ENCODE data around the gene CDK19.
"Not testable (repeated sequence)": the region's sequence is repeated elsewhere in the genome, so short reads cannot be mapped to it uniquely, and the experiment has no call there.

The CDK19 gene

GRCh38 chr6:110577596-110578167 lies 237.6 kb downstream of the CDK19 start:
- not testable (repeated sequence) for H3K27ac ChIP-seq (ENCODE audit: low read depth, low read length); H3K4me1 ChIP-seq (ENCODE audit: insufficient read depth, low read length); H3K9ac ChIP-seq (ENCODE audit: low read depth, low read length); H3K4me3 ChIP-seq (ENCODE audit: low read length); H3K36me3 ChIP-seq (ENCODE audit: insufficient read depth, low read length); H3K9me3 ChIP-seq (ENCODE audit: insufficient read depth, low read depth, low read length); H3K27me3 ChIP-seq (ENCODE audit: insufficient read depth, low read length)

DNA sequence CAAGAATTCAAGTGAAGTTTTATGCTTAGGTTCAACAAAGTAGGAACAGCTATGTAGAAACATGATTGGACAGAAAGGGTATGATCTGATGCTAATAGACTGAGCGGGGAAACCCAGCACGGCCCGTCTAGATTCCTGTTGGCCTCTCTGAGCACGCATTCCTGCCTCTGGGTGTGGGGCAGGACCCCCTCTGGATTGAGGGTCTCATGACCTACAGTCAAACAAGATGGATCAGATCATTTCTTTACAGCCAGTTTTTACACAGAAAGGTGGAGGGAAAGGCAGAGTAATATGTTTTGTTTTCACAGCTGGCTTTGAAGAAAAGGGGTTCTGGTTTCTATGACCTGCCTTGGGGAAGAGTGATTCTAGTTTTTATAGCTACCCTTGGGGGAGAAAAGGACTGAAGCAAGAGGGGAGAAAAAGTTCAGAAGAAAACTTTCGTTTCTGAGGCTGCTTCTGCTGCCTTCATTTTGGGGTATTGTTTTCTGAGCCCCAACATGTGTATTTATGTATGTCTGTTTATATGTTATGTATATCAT lies 239.3 kb downstream of the CDK19 start:
- Histone ChIP-seq H3K27ac (ENCODE audit: low read depth, low read length) (no peak overlapping the region), H3K36me3 (ENCODE audit: insufficient read depth, low read length) (no peaks in the 10 kb centered on the region), H3K27me3 (ENCODE audit: insufficient read depth, low read length) (no peaks in the 10 kb centered on the region), H3K4me1 (ENCODE audit: insufficient read depth, low read length) (no peaks in the 10 kb centered on the region), H3K9me3 (ENCODE audit: insufficient read depth, low read depth, low read length) (no peaks in the 10 kb centered on the region), H3K9ac (ENCODE audit: low read depth, low read length) (no peak overlapping the region), H3K4me3 (ENCODE audit: low read length) (no peak overlapping the region)
- 85% methylated on average over 5 of the region's 5 CpGs for WGBS

- Histone ChIP-seq H3K27ac (ENCODE audit: low read depth, low read length) (no peak overlapping the region), H3K9me3 (ENCODE audit: insufficient read depth, low read depth, low read length) (no peaks in the 10 kb centered on the region), H3K27me3 (ENCODE audit: insufficient read depth, low read length) (no peaks in the 10 kb centered on the region), H3K36me3 (ENCODE audit: insufficient read depth, low read length) (no peaks in the 10 kb centered on the region), H3K9ac (ENCODE audit: low read depth, low read length) (no peak overlapping the region), H3K4me1 (ENCODE audit: insufficient read depth, low read length) (no peaks in the 10 kb centered on the region), H3K4me3 (ENCODE audit: low read length) (no peak overlapping the region)
- 78% methylated on average over 3 of the region's 3 CpGs for WGBS
These were observed 240.5 kb downstream of the CDK19 start for GRCh38 chr6:110574817-110575216.

GRCh38 chr6:110573537-110573936 lies 241.7 kb downstream of the CDK19 start:
- H3K27ac ChIP-seq (ENCODE audit: low read depth, low read length), result no peak overlapping the region
- no peaks in the 10 kb centered on the region for H3K36me3 ChIP-seq (ENCODE audit: insufficient read depth, low read length)
- H3K4me1 ChIP-seq (ENCODE audit: insufficient read depth, low read length), result no peaks in the 10 kb centered on the region
- 100% methylated on average over 1 of the region's 2 CpGs for WGBS
- H3K9ac ChIP-seq (ENCODE audit: low read depth, low read length), result no peak overlapping the region
- no peaks in the 10 kb centered on the region for H3K9me3 ChIP-seq (ENCODE audit: insufficient read depth, low read depth, low read length)
- H3K27me3 ChIP-seq (ENCODE audit: insufficient read depth, low read length), result no peaks in the 10 kb centered on the region
- no peak overlapping the region for H3K4me3 ChIP-seq (ENCODE audit: low read length)

- no peak overlapping the region for H3K9ac ChIP-seq (ENCODE audit: low read depth, low read length)
These were observed 242.1 kb downstream of the CDK19 start for GRCh38 chr6:110573136-110573535.

DNA sequence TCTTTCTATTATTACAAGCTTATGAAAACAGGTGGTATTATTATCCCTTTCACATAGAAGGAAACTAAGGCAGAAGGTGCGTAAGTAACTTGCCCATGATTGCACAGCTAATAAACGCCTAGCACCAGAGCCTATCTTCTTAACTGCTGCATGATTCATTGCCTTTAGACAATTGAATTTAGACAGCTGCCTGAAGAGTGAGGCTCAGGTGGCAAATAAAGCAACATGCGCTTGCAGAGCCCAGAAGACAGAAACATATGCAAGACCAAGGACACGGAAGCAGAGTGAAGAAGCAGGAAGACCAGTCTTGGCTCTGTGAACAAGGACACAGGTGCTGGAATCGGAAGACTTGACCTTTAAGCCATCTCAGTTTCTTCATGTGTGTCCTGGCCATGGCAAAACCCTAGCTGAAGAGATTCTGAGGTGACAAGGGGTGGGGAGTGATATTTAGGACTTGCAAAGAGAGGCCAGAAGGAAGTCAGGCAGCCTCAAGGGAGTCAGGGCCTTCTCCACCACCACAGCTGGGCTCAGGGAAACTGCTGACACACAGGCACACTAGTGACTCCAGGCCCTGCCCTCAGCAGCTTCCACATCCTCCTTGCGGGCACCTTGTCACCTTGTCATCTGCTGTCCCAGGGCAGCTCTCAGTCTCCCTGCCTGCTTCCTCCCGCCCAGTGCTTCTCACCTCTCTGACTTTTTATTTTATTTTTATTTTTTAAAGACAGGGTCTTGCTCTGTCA lies 247.1 kb downstream of the CDK19 start:
- WGBS, result 94% methylated on average over 7 of the region's 7 CpGs

More at GRCh38 chr6:110573136-110573535, 242.1 kb downstream of the CDK19 start:
- Histone ChIP-seq H3K4me3 (ENCODE audit: low read length) (no peak overlapping the region), H3K27ac (ENCODE audit: low read depth, low read length) (no peak overlapping the region), H3K9me3 (ENCODE audit: insufficient read depth, low read depth, low read length) (no peaks in the 10 kb centered on the region), H3K4me1 (ENCODE audit: insufficient read depth, low read length) (no peaks in the 10 kb centered on the region), H3K36me3 (ENCODE audit: insufficient read depth, low read length) (no peaks in the 10 kb centered on the region), H3K27me3 (ENCODE audit: insufficient read depth, low read length) (no peaks in the 10 kb centered on the region)

DNA sequence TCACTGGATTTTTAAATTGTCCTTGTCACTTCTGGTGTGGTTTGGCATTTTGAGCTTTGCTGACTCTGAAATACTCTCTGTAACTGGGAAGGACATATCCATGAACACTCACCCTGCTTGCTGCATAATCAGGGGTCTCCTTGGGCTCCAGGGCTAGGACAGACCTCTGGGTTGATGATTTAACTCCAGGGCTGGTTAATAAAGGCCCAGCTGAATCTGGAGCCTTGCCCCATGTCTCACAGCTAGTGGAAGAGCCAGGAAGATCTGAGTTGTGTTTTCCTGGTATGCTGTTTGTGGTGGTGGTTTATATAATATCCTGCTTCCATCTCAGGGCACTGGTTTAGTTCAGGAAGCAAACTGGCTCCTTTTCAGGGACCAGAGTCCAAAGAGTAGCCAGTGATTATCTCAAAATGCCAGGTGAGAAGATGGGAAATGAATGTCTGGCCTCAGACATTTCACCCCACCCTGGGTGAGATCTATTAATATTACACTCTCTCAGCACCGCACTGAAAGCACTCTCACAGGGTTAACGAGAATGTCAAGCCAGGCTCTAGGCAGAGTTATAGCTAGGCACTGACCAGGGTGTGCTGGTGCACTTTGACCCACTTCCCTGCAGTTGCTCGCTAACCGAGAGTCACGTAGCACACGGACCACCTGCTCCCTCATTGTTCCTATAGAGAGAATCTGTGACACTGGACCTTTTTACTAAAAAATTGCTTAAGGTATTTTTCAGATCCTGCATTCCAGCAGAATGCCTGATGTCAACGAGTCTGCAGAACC lies 248.7 kb downstream of the CDK19 start:
- 80% methylated on average over 7 of the region's 7 CpGs for WGBS
- Histone ChIP-seq H3K27me3 (ENCODE audit: insufficient read depth, low read length) (no peaks in the 10 kb centered on the region), H3K27ac (ENCODE audit: low read depth, low read length) (no peak overlapping the region), H3K4me3 (ENCODE audit: low read length) (no peak overlapping the region), H3K4me1 (ENCODE audit: insufficient read depth, low read length) (no peaks in the 10 kb centered on the region), H3K36me3 (ENCODE audit: insufficient read depth, low read length) (no peaks in the 10 kb centered on the region), H3K9me3 (ENCODE audit: insufficient read depth, low read depth, low read length) (no peaks in the 10 kb centered on the region), H3K9ac (ENCODE audit: low read depth, low read length) (no peak overlapping the region)

More for the DNA sequence above, 247.1 kb downstream of the CDK19 start:
- no peaks in the 10 kb centered on the region for H3K9me3 ChIP-seq (ENCODE audit: insufficient read depth, low read depth, low read length)
- H3K4me1 ChIP-seq (ENCODE audit: insufficient read depth, low read length), result no peaks in the 10 kb centered on the region
- no peaks in the 10 kb centered on the region for H3K27me3 ChIP-seq (ENCODE audit: insufficient read depth, low read length)
- no peak overlapping the region for H3K9ac ChIP-seq (ENCODE audit: low read depth, low read length)
- H3K27ac ChIP-seq (ENCODE audit: low read depth, low read length), result no peak overlapping the region
- H3K4me3 ChIP-seq (ENCODE audit: low read length), result no peak overlapping the region
- no peaks in the 10 kb centered on the region for H3K36me3 ChIP-seq (ENCODE audit: insufficient read depth, low read length)

DNA sequence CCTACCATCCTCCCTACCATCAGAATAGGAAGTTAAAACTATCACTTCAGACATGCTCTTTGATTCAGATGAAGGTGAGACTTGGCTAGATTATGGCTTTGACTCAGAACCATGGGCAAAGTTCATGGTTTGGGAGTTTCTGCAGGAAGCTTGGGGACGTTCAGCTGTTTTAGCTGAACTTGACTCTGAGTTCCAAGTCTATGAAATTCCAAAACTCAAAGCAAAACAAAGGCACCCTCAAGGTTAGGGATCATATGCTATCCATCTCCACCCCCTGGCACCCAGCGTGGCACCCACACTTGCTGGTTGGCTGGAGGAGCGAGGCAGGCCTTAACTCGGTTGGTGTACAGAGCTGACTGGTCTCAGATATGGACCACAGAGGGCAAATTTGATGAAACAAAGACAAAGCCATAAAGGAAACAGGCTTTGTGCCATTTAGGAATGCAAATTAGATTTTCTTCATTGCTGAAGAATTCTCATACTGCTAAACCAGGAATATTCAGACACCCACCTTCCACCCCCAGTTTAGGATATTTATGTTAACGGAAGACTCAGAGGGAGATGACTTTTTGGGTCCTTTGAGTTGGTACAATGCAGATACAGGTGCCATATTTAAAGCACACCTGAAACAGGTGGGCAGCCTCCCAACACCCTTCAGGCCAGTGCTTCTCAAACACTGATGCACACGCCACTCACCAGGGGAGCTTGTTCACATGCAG lies 250.4 kb downstream of the CDK19 start:
- no peaks in the 10 kb centered on the region for H3K36me3 ChIP-seq (ENCODE audit: insufficient read depth, low read length)
- no peak overlapping the region for H3K27ac ChIP-seq (ENCODE audit: low read depth, low read length)
- no peaks in the 10 kb centered on the region for H3K4me1 ChIP-seq (ENCODE audit: insufficient read depth, low read length)
- no peak overlapping the region for H3K9ac ChIP-seq (ENCODE audit: low read depth, low read length)
- H3K27me3 ChIP-seq (ENCODE audit: insufficient read depth, low read length), result no peaks in the 10 kb centered on the region
- no peaks in the 10 kb centered on the region for H3K9me3 ChIP-seq (ENCODE audit: insufficient read depth, low read depth, low read length)
- no peak overlapping the region for H3K4me3 ChIP-seq (ENCODE audit: low read length)
- WGBS, result 92% methylated on average over 6 of the region's 6 CpGs

GRCh38 chr6:110563711-110564110 lies 251.6 kb downstream of the CDK19 start:
- Histone ChIP-seq H3K4me1 (ENCODE audit: insufficient read depth, low read length) (no peaks in the 10 kb centered on the region), H3K27me3 (ENCODE audit: insufficient read depth, low read length) (no peaks in the 10 kb centered on the region), H3K4me3 (ENCODE audit: low read length) (no peak overlapping the region), H3K9me3 (ENCODE audit: insufficient read depth, low read depth, low read length) (no peaks in the 10 kb centered on the region), H3K9ac (ENCODE audit: low read depth, low read length) (no peak overlapping the region), H3K27ac (ENCODE audit: low read depth, low read length) (no peak overlapping the region), H3K36me3 (ENCODE audit: insufficient read depth, low read length) (no peaks in the 10 kb centered on the region)
- 46% methylated on average over 2 of the region's 2 CpGs for WGBS

DNA sequence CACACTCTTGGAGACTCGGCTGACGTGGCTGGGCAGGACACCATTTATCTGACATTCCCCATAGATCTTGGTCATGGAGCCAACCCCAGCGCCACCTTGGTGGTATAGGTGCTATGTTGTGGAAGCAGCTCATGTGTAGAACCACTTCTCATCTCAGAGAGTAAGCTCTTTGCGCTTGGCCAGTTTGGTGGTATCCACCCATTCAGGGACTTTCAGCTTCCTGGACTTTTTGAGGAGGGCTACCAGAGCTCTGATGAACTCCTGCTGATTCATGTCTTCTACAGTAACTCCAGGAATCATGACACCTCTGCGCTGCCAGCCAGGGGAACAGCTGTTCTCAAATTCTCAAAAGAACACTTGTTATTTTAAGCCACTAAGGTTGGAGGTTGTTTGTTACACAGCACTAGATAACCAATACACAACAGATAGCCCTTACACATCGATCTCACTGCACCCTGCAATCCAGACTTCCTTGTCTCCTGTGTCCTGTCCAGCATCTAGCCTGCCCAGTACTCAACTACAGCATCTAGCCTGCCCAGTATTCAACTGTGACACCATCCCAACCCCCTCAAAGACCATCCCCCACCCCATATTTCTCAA lies 252.9 kb downstream of the CDK19 start:
- Histone ChIP-seq H3K27ac (ENCODE audit: low read depth, low read length) (no peak overlapping the region), H3K9ac (ENCODE audit: low read depth, low read length) (no peak overlapping the region), H3K36me3 (ENCODE audit: insufficient read depth, low read length) (no peaks in the 10 kb centered on the region), H3K4me3 (ENCODE audit: low read length) (no peak overlapping the region), H3K4me1 (ENCODE audit: insufficient read depth, low read length) (no peaks in the 10 kb centered on the region), H3K27me3 (ENCODE audit: insufficient read depth, low read length) (no peaks in the 10 kb centered on the region), H3K9me3 (ENCODE audit: insufficient read depth, low read depth, low read length) (no peaks in the 10 kb centered on the region)
- 95% methylated on average over 6 of the region's 6 CpGs for WGBS

Measured in HUES64 (cell line).